Astrocyte (in vitro differentiated cells and primary cell): ENCODE results near the gene ZAR1L. TPM values are rescaled to one million over a fixed set of nuclear protein-coding genes. Genes with fewer than 3 reads are reported as not detected.
"Not testable (repeated sequence)": the region's sequence is repeated elsewhere in the genome, so short reads cannot be mapped to it uniquely, and the experiment has no call there.

ENCODE experiments used
- DNase-seq: peaks from one replicate; pipeline ENCODE4 v3.0.0-alpha.2; 2010; ENCODE audit warnings: low read depth
- FAIRE-seq: peaks from 2 replicates; lab custom pipeline; 2011; peaks lifted over from hg19 to GRCh38; lab: Jason Lieb, UNC
- H2AFZ ChIP-seq: 2 replicates; pipeline ENCODE4 v1.6.0; 2012; ENCODE audit warnings: low read depth, low read length, inconsistent platforms
- H3K27ac ChIP-seq: 2 replicates; pipeline ENCODE4 v1.5.1; 2011; ENCODE audit warnings: low read depth, low read length, inconsistent platforms
- H3K27me3 ChIP-seq: 2 replicates; pipeline ENCODE4 v1.6.0; 2011; ENCODE audit warnings: low read length, inconsistent platforms; ENCODE audit not compliant: insufficient read depth
- H3K36me3 ChIP-seq: 2 replicates; pipeline ENCODE4 v1.5.1; 2011; ENCODE audit warnings: low read length, inconsistent platforms; ENCODE audit not compliant: insufficient read depth
- H3K4me1 ChIP-seq: 2 replicates; pipeline ENCODE4 v1.5.1; 2011; ENCODE audit warnings: low read length, inconsistent platforms; ENCODE audit not compliant: insufficient read depth
- H3K4me2 ChIP-seq: 2 replicates; pipeline ENCODE4 v1.6.0; 2012; ENCODE audit warnings: low read length, inconsistent platforms
- H3K4me3 ChIP-seq: 2 replicates; pipeline ENCODE4 v1.5.1; 2011; ENCODE audit warnings: low read depth, mild to moderate bottlenecking, low read length, inconsistent platforms; ENCODE audit not compliant: insufficient read depth
- H3K79me2 ChIP-seq: 2 replicates; pipeline ENCODE4 v1.6.0; 2012; ENCODE audit warnings: mild to moderate bottlenecking, low read length, inconsistent platforms; ENCODE audit not compliant: insufficient read depth
- H3K9ac ChIP-seq: 2 replicates; pipeline ENCODE4 v1.6.0; 2012; ENCODE audit warnings: mild to moderate bottlenecking, low read length, inconsistent platforms
- H3K9me3 ChIP-seq: 2 replicates; pipeline ENCODE4 v1.5.1; 2012; ENCODE audit warnings: low read depth, mild to moderate bottlenecking, low read length, inconsistent platforms; ENCODE audit not compliant: insufficient read depth
- H4K20me1 ChIP-seq: 2 replicates; pipeline ENCODE4 v1.6.0; 2012; ENCODE audit warnings: low read length, inconsistent platforms; ENCODE audit not compliant: insufficient read depth
- H3K27ac Mint-ChIP-seq: one replicate; pipeline ENCODE4 v1.8.0; 2021; ENCODE audit warnings: mild to moderate bottlenecking, mixed read lengths; ENCODE audit not compliant: unreplicated experiment
- H3K27me3 Mint-ChIP-seq: one replicate; pipeline ENCODE4 v1.8.0; 2021; ENCODE audit warnings: low read depth, mixed read lengths; ENCODE audit not compliant: unreplicated experiment
- H3K36me3 Mint-ChIP-seq: one replicate; pipeline ENCODE4 v1.8.0; 2021; ENCODE audit warnings: low read depth, mixed read lengths; ENCODE audit not compliant: unreplicated experiment
- H3K4me1 Mint-ChIP-seq: one replicate; pipeline ENCODE4 v1.8.0; 2021; ENCODE audit warnings: low read depth, mixed read lengths; ENCODE audit not compliant: unreplicated experiment
- H3K4me3 Mint-ChIP-seq: one replicate; pipeline ENCODE4 v1.8.0; 2021; ENCODE audit warnings: mild to moderate bottlenecking, moderate library complexity, mixed read lengths; ENCODE audit not compliant: unreplicated experiment
- H3K9me3 Mint-ChIP-seq: one replicate; pipeline ENCODE4 v1.8.0; 2021; ENCODE audit warnings: mild to moderate bottlenecking, mixed read lengths; ENCODE audit not compliant: unreplicated experiment
- EZH2 ChIP-seq: IDR thresholded peaks from 2 replicates; pipeline ENCODE4 v1.6.1; 2012; ENCODE audit warnings: mild to moderate bottlenecking, low read length, inconsistent platforms; ENCODE audit not compliant: insufficient read depth
- total RNA-seq: library from RNA; stranded (reverse); gene quantifications from 2 replicates; pipeline ENCODE4 v1.2.1, GENCODE V29; 2021
- TF ChIP-seq, protein P1 (sequence below): IDR thresholded peaks from 2 replicates; pipeline ENCODE4 v1.5.1; 2011; ENCODE audit warnings: low read depth, mild to moderate bottlenecking, inconsistent platforms, low read length, moderate library complexity; ENCODE audit not compliant: insufficient read depth

The ZAR1L gene
- total RNA-seq, 1 donor from 2014 or later, result not detected

DNA sequence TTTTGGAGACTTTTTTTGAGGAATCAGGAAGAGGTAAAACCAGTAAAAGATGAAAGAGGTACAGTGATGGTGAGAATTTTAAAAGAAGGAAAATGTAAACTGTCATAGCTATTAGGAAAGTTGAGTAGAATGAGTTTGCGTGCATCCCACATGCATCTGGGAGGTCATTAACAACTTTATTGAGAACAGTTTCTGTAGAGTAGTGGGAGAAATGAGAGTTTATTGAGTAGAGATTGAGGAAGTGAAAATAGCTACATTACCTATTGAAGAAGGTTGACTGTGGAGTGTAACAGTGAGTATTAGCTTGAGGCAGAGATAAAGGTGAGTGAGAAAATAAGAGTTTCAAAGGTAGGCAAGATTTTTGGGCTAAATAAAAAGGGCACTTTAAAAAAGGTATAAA is 38.9 kb upstream of the ZAR1L start:
- Histone ChIP-seq H3K79me2 (no peaks in the 10 kb centered on the region), H3K9me3 (no peaks in the 10 kb centered on the region), H3K27me3 (no peaks in the 10 kb centered on the region), H3K27ac (no peak overlapping the region), H3K4me1 (no peaks in the 10 kb centered on the region), H2AFZ (no peak overlapping the region), H3K4me2 (no peak overlapping the region), H3K9ac (no peak overlapping the region), H4K20me1 (no peaks in the 10 kb centered on the region), H3K4me3 (no peak overlapping the region), H3K36me3 (no peaks in the 10 kb centered on the region)
- no peak overlapping the region for H3K4me3 Mint-ChIP-seq
- FAIRE-seq (no peak), DNase-seq (no peak)
- no peaks in the 10 kb centered on the region for H3K9me3 Mint-ChIP-seq
- no peaks in the 10 kb centered on the region for H3K4me1 Mint-ChIP-seq
- H3K36me3 Mint-ChIP-seq, result no peaks in the 10 kb centered on the region
- no peak overlapping the region for H3K27ac Mint-ChIP-seq
- TF ChIP-seq, protein P1, sequence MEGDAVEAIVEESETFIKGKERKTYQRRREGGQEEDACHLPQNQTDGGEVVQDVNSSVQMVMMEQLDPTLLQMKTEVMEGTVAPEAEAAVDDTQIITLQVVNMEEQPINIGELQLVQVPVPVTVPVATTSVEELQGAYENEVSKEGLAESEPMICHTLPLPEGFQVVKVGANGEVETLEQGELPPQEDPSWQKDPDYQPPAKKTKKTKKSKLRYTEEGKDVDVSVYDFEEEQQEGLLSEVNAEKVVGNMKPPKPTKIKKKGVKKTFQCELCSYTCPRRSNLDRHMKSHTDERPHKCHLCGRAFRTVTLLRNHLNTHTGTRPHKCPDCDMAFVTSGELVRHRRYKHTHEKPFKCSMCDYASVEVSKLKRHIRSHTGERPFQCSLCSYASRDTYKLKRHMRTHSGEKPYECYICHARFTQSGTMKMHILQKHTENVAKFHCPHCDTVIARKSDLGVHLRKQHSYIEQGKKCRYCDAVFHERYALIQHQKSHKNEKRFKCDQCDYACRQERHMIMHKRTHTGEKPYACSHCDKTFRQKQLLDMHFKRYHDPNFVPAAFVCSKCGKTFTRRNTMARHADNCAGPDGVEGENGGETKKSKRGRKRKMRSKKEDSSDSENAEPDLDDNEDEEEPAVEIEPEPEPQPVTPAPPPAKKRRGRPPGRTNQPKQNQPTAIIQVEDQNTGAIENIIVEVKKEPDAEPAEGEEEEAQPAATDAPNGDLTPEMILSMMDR, result no peak
- no peak for TF ChIP-seq EZH2
- no peaks in the 10 kb centered on the region for H3K27me3 Mint-ChIP-seq

- H3K27ac ChIP-seq, H3K79me2 ChIP-seq, FAIRE-seq, H4K20me1 ChIP-seq, DNase-seq, H2AFZ ChIP-seq, H3K36me3 Mint-ChIP-seq, H3K36me3 ChIP-seq, H3K9me3 Mint-ChIP-seq, H3K4me2 ChIP-seq, H3K4me1 Mint-ChIP-seq, H3K4me1 ChIP-seq, H3K27me3 Mint-ChIP-seq, H3K27ac Mint-ChIP-seq, H3K4me3 Mint-ChIP-seq, H3K4me3 ChIP-seq, H3K27me3 ChIP-seq, H3K9ac ChIP-seq, H3K9me3 ChIP-seq: not testable (repeated sequence)
Measured at GRCh38 chr13:32350839-32351441, 35.8 kb upstream of the ZAR1L start.

- Mint-ChIP-seq H3K9me3 (no peaks in the 10 kb centered on the region), H3K36me3 (no peaks in the 10 kb centered on the region), H3K27ac (no peak overlapping the region), H3K4me3 (no peak overlapping the region), H3K4me1 (no peaks in the 10 kb centered on the region), H3K27me3 (no peaks in the 10 kb centered on the region)
- TF ChIP-seq, protein P1, result no peak
- TF ChIP-seq EZH2, result no peak
- Histone ChIP-seq H2AFZ (no peak overlapping the region), H3K36me3 (peaks cover 3% of the 10 kb centered on the region), H3K4me1 (no peaks in the 10 kb centered on the region), H4K20me1 (no peaks in the 10 kb centered on the region), H3K4me2 (no peak overlapping the region), H3K27me3 (no peaks in the 10 kb centered on the region), H3K79me2 (no peaks in the 10 kb centered on the region), H3K9ac (no peak overlapping the region), H3K27ac (no peak overlapping the region), H3K4me3 (no peak overlapping the region), H3K9me3 (no peaks in the 10 kb centered on the region)
- FAIRE-seq, result no peak
- DNase-seq, result no peak
Measured at GRCh38 chr13:32347651-32348050, 32.5 kb upstream of the ZAR1L start.
